ENCODE data around the gene MAGI2. TPM values are rescaled to one million over a fixed set of nuclear protein-coding genes. Genes with fewer than 3 reads are reported as not detected.

Gene MAGI2
- total RNA-seq, 5 donors from 2014 or later (not counting 1 experiment from before 2014, with no cell fraction given): 0.10 to 0.77 (median 0.22) TPM

GRCh38 chr7:79412915-79413314, 40.6 kb downstream of the MAGI2 start:
- Histone ChIP-seq H3K4me3 (ENCODE audit: control insufficient read depth in 1 of 2, extremely low read depth in 1 of 2, low read length in 1 of 2) (no peak overlapping the region), H3K36me3 (ENCODE audit: control insufficient read depth in 2 of 2, extremely low read depth in 1 of 2, insufficient read depth in 1 of 2, low read length in 1 of 2) (no peaks in the 10 kb centered on the region), H3K4me1 (ENCODE audit: control insufficient read depth in 1 of 2, extremely low read depth in 1 of 2, insufficient read depth in 2 of 2, low read length in 2 of 2) (no peaks in the 10 kb centered on the region), H3K27me3 (replicated peaks in 1 of 2; ENCODE audit: control insufficient read depth in 2 of 2, extremely low read depth in 1 of 2, insufficient read depth in 2 of 2, low read length in 1 of 2) (no peaks in the 10 kb centered on the region), H3K27ac (ENCODE audit: low read length) (no peak overlapping the region), H3K9me3 (no peaks in the 10 kb centered on the region)
- POLR2A ChIA-PET: no interaction called here
- Mint-ChIP-seq H3K27me3 (peaks cover 0 to 8% of the 10 kb centered on the region in 2 donors), H3K4me1 (no peaks in the 10 kb centered on the region), H3K27ac (no peak overlapping the region), H3K9me3 (peaks cover 0 to 4% (median 0%) of the 10 kb centered on the region in 3 donors), H3K4me3 (no peak overlapping the region), H3K36me3 (no peaks in the 10 kb centered on the region)
- ATAC-seq (replicated peaks in 1 of 4) (no peak), DNase-seq (no peak)
- WGBS (ENCODE audit: insufficient coverage): no CpG with 5 or more reads among the region's 2 CpGs
- CTCF ChIA-PET: no interaction called here

- H3K4me3 ChIP-seq (ENCODE audit: control insufficient read depth in 1 of 2, extremely low read depth in 1 of 2, low read length in 1 of 2): no peak overlapping the region
- H3K9me3 ChIP-seq: no peaks in the 10 kb centered on the region
- no peaks in the 10 kb centered on the region for H3K4me1 Mint-ChIP-seq
- peaks cover 0 to 4% (median 1%) of the 10 kb centered on the region in 3 donors for H3K9me3 Mint-ChIP-seq
- H3K27ac ChIP-seq (ENCODE audit: low read length): no peak overlapping the region
- ChIA-PET POLR2A (no interaction called here), CTCF (no interaction called here)
- ATAC-seq (replicated peaks in 1 of 4): no peak
- H3K27me3 Mint-ChIP-seq: peaks cover 0 to 8% of the 10 kb centered on the region in 2 donors
- H3K4me3 Mint-ChIP-seq: no peak overlapping the region
- no peaks in the 10 kb centered on the region for H3K36me3 Mint-ChIP-seq
- H3K4me1 ChIP-seq (ENCODE audit: control insufficient read depth in 1 of 2, extremely low read depth in 1 of 2, insufficient read depth in 2 of 2, low read length in 2 of 2): no peaks in the 10 kb centered on the region
- no peaks in the 10 kb centered on the region for H3K27me3 ChIP-seq (replicated peaks in 1 of 2; ENCODE audit: control insufficient read depth in 2 of 2, extremely low read depth in 1 of 2, insufficient read depth in 2 of 2, low read length in 1 of 2)
- no peaks in the 10 kb centered on the region for H3K36me3 ChIP-seq (ENCODE audit: control insufficient read depth in 2 of 2, extremely low read depth in 1 of 2, insufficient read depth in 1 of 2, low read length in 1 of 2)
- H3K27ac Mint-ChIP-seq: no peak overlapping the region
- DNase-seq: no peak
- WGBS (ENCODE audit: insufficient coverage): no CpG with 5 or more reads among the region's 3 CpGs
Observed at GRCh38 chr7:79412438-79412837, 41.0 kb downstream of the MAGI2 start.

GRCh38 chr7:79410345-79410744, 43.1 kb downstream of the MAGI2 start:
- H3K27ac ChIP-seq (ENCODE audit: low read length): no peak overlapping the region
- ATAC-seq (replicated peaks in 1 of 4): no peak
- no peaks in the 10 kb centered on the region for H3K4me1 ChIP-seq (ENCODE audit: control insufficient read depth in 1 of 2, extremely low read depth in 1 of 2, insufficient read depth in 2 of 2, low read length in 2 of 2)
- no peak for DNase-seq
- ChIA-PET POLR2A (no interaction called here), CTCF (interaction anchor here in 1 of 2 donors (0.6 kb wide), 1 partner anchor 612 kb away, joined by 3 read pairs; no protein-coding TSS in a partner anchor)
- H3K4me3 ChIP-seq (ENCODE audit: control insufficient read depth in 1 of 2, extremely low read depth in 1 of 2, low read length in 1 of 2): no peak overlapping the region
- no peaks in the 10 kb centered on the region for H3K9me3 ChIP-seq
- H3K4me3 Mint-ChIP-seq: no peak overlapping the region
- no peaks in the 10 kb centered on the region for H3K36me3 Mint-ChIP-seq
- peaks cover 0 to 4% (median 2%) of the 10 kb centered on the region in 3 donors for H3K9me3 Mint-ChIP-seq
- no peaks in the 10 kb centered on the region for H3K27me3 ChIP-seq (replicated peaks in 1 of 2; ENCODE audit: control insufficient read depth in 2 of 2, extremely low read depth in 1 of 2, insufficient read depth in 2 of 2, low read length in 1 of 2)
- no peak overlapping the region for H3K27ac Mint-ChIP-seq
- H3K36me3 ChIP-seq (ENCODE audit: control insufficient read depth in 2 of 2, extremely low read depth in 1 of 2, insufficient read depth in 1 of 2, low read length in 1 of 2): no peaks in the 10 kb centered on the region
- no peaks in the 10 kb centered on the region for H3K4me1 Mint-ChIP-seq
- peaks cover 0 to 8% of the 10 kb centered on the region in 2 donors for H3K27me3 Mint-ChIP-seq

- ATAC-seq (replicated peaks in 1 of 4): no peak
- Histone ChIP-seq H3K4me3 (ENCODE audit: control insufficient read depth in 1 of 2, extremely low read depth in 1 of 2, low read length in 1 of 2) (no peak overlapping the region), H3K9me3 (no peaks in the 10 kb centered on the region), H3K4me1 (ENCODE audit: control insufficient read depth in 1 of 2, extremely low read depth in 1 of 2, insufficient read depth in 2 of 2, low read length in 2 of 2) (no peaks in the 10 kb centered on the region), H3K36me3 (ENCODE audit: control insufficient read depth in 2 of 2, extremely low read depth in 1 of 2, insufficient read depth in 1 of 2, low read length in 1 of 2) (no peaks in the 10 kb centered on the region), H3K27me3 (replicated peaks in 1 of 2; ENCODE audit: control insufficient read depth in 2 of 2, extremely low read depth in 1 of 2, insufficient read depth in 2 of 2, low read length in 1 of 2) (no peaks in the 10 kb centered on the region), H3K27ac (ENCODE audit: low read length) (no peak overlapping the region)
- Mint-ChIP-seq H3K9me3 (peaks cover 0 to 4% (median 2%) of the 10 kb centered on the region in 3 donors), H3K4me1 (no peaks in the 10 kb centered on the region), H3K27ac (no peak overlapping the region), H3K36me3 (no peaks in the 10 kb centered on the region), H3K27me3 (peaks cover 0 to 4% of the 10 kb centered on the region in 2 donors), H3K4me3 (no peak overlapping the region)
- CTCF ChIA-PET: interaction anchor here in 1 of 2 donors (0.6 kb wide), 1 partner anchor 17 kb away, joined by 3 read pairs; no protein-coding TSS in a partner anchor
- POLR2A ChIA-PET: no interaction called here
- WGBS (ENCODE audit: insufficient coverage): no CpG with 5 or more reads among the region's 2 CpGs
- no peak for DNase-seq
Observed at GRCh38 chr7:79407351-79407750, 46.1 kb downstream of the MAGI2 start.

DNA sequence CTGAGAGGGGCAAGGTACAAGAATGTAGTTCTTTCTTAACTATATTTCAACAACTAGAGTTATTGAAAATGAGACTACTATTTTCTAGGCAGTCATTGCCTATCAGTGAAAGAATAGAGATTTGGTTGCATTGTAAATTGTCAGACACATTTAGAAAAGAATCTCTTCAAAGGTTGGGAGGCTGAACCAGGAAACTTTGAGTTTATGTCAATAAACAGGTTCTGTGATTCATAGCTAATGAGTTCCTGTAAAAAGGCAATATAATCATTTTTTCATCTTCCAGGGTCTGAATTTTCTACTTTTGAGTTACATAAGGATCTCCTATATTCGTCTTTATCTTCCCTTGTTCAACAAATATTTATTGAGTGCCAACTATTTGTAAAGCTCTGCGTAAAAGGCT, 47.1 kb downstream of the MAGI2 start:
- H3K4me1 Mint-ChIP-seq: no peaks in the 10 kb centered on the region
- Histone ChIP-seq H3K4me1 (ENCODE audit: control insufficient read depth in 1 of 2, extremely low read depth in 1 of 2, insufficient read depth in 2 of 2, low read length in 2 of 2) (no peaks in the 10 kb centered on the region), H3K4me3 (ENCODE audit: control insufficient read depth in 1 of 2, extremely low read depth in 1 of 2, low read length in 1 of 2) (no peak overlapping the region), H3K9me3 (no peaks in the 10 kb centered on the region), H3K27me3 (replicated peaks in 1 of 2; ENCODE audit: control insufficient read depth in 2 of 2, extremely low read depth in 1 of 2, insufficient read depth in 2 of 2, low read length in 1 of 2) (no peaks in the 10 kb centered on the region), H3K27ac (ENCODE audit: low read length) (no peak overlapping the region), H3K36me3 (ENCODE audit: control insufficient read depth in 2 of 2, extremely low read depth in 1 of 2, insufficient read depth in 1 of 2, low read length in 1 of 2) (no peaks in the 10 kb centered on the region)
- no peak overlapping the region for H3K4me3 Mint-ChIP-seq
- ATAC-seq (replicated peaks in 1 of 4): no peak
- DNase-seq: no peak
- no peak overlapping the region for H3K27ac Mint-ChIP-seq
- peaks cover 0 to 4% of the 10 kb centered on the region in 2 donors for H3K27me3 Mint-ChIP-seq
- ChIA-PET CTCF (no interaction called here), POLR2A (no interaction called here)
- H3K9me3 Mint-ChIP-seq: peaks cover 0 to 4% (median 2%) of the 10 kb centered on the region in 3 donors
- H3K36me3 Mint-ChIP-seq: no peaks in the 10 kb centered on the region
- no CpG with 5 or more reads among the region's 2 CpGs for WGBS (ENCODE audit: insufficient coverage)

- Histone ChIP-seq H3K4me1 (ENCODE audit: control insufficient read depth in 1 of 2, extremely low read depth in 1 of 2, insufficient read depth in 2 of 2, low read length in 2 of 2) (no peaks in the 10 kb centered on the region), H3K36me3 (ENCODE audit: control insufficient read depth in 2 of 2, extremely low read depth in 1 of 2, insufficient read depth in 1 of 2, low read length in 1 of 2) (no peaks in the 10 kb centered on the region), H3K27ac (ENCODE audit: low read length) (no peak overlapping the region), H3K9me3 (no peaks in the 10 kb centered on the region), H3K27me3 (replicated peaks in 1 of 2; ENCODE audit: control insufficient read depth in 2 of 2, extremely low read depth in 1 of 2, insufficient read depth in 2 of 2, low read length in 1 of 2) (no peaks in the 10 kb centered on the region), H3K4me3 (ENCODE audit: control insufficient read depth in 1 of 2, extremely low read depth in 1 of 2, low read length in 1 of 2) (no peak overlapping the region)
- POLR2A ChIA-PET: no interaction called here
- Mint-ChIP-seq H3K9me3 (peaks cover 0 to 4% (median 2%) of the 10 kb centered on the region in 3 donors), H3K4me1 (no peaks in the 10 kb centered on the region), H3K4me3 (no peak overlapping the region), H3K27me3 (no peaks in the 10 kb centered on the region), H3K36me3 (no peaks in the 10 kb centered on the region), H3K27ac (no peak overlapping the region)
- CTCF ChIA-PET: interaction anchor here in 1 of 2 donors (0.5 kb wide), 2 partner anchors 62 to 643 kb away, joined by 3 read pairs; no protein-coding TSS in a partner anchor
- ATAC-seq (replicated peaks in 1 of 4) (no peak), DNase-seq (no peak)
Observed at GRCh38 chr7:79405368-79405767, 48.1 kb downstream of the MAGI2 start.

- no peaks in the 10 kb centered on the region for H3K27me3 Mint-ChIP-seq
- no CpG with 5 or more reads among the region's 3 CpGs for WGBS (ENCODE audit: insufficient coverage)
Observed at GRCh38 chr7:79403879-79404278, 49.6 kb downstream of the MAGI2 start.

More at GRCh38 chr7:79403879-79404278, 49.6 kb downstream of the MAGI2 start:
- CTCF ChIA-PET: no interaction called here
- DNase-seq (no peak), ATAC-seq (replicated peaks in 1 of 4) (no peak)
- Histone ChIP-seq H3K27me3 (replicated peaks in 1 of 2; ENCODE audit: control insufficient read depth in 2 of 2, extremely low read depth in 1 of 2, insufficient read depth in 2 of 2, low read length in 1 of 2) (no peaks in the 10 kb centered on the region), H3K4me3 (ENCODE audit: control insufficient read depth in 1 of 2, extremely low read depth in 1 of 2, low read length in 1 of 2) (no peak overlapping the region), H3K4me1 (ENCODE audit: control insufficient read depth in 1 of 2, extremely low read depth in 1 of 2, insufficient read depth in 2 of 2, low read length in 2 of 2) (no peaks in the 10 kb centered on the region), H3K36me3 (ENCODE audit: control insufficient read depth in 2 of 2, extremely low read depth in 1 of 2, insufficient read depth in 1 of 2, low read length in 1 of 2) (no peaks in the 10 kb centered on the region), H3K27ac (ENCODE audit: low read length) (no peak overlapping the region), H3K9me3 (no peaks in the 10 kb centered on the region)
- Mint-ChIP-seq H3K36me3 (no peaks in the 10 kb centered on the region), H3K9me3 (peaks cover 0 to 2% (median 0%) of the 10 kb centered on the region in 3 donors), H3K27ac (no peak overlapping the region), H3K4me3 (no peak overlapping the region), H3K4me1 (no peaks in the 10 kb centered on the region)
- POLR2A ChIA-PET: no interaction called here
